ENCODE measurements around the gene OR10T2.
"Not testable (repeated sequence)": the region's sequence is repeated elsewhere in the genome, so short reads cannot be mapped to it uniquely, and the experiment has no call there.

Gene OR10T2, protein sequence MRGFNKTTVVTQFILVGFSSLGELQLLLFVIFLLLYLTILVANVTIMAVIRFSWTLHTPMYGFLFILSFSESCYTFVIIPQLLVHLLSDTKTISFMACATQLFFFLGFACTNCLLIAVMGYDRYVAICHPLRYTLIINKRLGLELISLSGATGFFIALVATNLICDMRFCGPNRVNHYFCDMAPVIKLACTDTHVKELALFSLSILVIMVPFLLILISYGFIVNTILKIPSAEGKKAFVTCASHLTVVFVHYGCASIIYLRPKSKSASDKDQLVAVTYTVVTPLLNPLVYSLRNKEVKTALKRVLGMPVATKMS

DNA sequence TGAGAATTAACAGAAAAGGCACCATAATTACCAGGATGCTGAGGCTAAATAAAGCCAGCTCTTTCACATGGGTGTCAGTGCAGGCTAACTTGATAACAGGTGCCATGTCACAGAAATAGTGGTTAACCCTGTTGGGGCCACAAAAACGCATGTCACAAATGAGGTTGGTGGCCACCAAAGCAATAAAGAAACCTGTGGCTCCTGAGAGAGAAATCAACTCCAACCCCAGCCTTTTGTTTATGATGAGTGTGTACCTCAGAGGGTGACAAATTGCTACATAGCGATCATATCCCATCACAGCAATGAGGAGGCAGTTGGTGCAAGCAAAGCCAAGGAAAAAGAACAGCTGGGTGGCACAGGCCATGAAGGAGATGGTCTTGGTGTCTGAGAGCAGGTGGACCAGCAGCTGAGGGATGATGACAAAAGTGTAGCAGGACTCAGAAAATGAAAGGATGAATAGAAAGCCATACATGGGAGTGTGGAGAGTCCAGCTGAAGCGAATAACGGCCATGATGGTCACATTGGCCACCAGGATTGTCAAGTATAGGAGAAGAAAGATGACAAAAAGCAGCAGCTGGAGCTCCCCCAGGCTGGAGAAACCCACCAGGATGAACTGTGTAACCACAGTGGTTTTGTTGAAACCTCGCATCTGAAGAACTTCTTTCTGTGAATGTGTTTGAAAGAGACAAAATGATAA is at the start of gene OR10T2:
Gene OR10T2 (minus strand): TSS at position 649 of the 697 bp plus-strand sequence. CDS start 0 bp downstream, at position 649.
- DNase-seq (ENCODE audit: low read depth): no peak

DNA sequence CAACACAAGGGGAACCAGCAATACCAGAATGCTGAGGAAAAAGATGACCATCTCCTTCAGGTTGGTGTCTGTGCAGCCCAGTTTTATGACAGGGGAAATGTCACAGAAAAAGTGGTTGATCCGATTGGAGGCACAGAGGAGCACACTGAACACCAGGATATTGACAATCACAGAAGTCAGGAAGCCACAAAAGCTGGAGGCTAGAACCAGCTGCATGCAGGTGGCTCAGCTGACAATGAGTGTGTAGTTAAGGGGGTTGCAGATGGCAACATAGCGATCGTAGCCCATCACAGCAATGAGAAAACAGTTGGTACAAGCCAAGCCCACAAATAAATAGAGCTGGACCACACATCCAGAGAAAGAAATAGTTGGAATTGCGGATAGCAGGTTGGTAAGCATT is 46.1 kb upstream of the OR10T2 start:
- no peak for DNase-seq (ENCODE audit: low read depth)

- no peak for DNase-seq (ENCODE audit: low read depth)
These were observed 35.5 kb upstream of the OR10T2 start for GRCh38 chr1:158434741-158435140.

- DNase-seq (ENCODE audit: low read depth): not testable (repeated sequence)
These were observed 30.9 kb upstream of the OR10T2 start for GRCh38 chr1:158430163-158430562.

- DNase-seq (ENCODE audit: low read depth): no peak
These were observed 26.9 kb upstream of the OR10T2 start, which contains the start of gene OR10K2 for GRCh38 chr1:158426137-158426536. Gene OR10K2 (minus strand): TSS chr1:158426237. CDS start chr1:158420866, 5,371 bp downstream.

DNA sequence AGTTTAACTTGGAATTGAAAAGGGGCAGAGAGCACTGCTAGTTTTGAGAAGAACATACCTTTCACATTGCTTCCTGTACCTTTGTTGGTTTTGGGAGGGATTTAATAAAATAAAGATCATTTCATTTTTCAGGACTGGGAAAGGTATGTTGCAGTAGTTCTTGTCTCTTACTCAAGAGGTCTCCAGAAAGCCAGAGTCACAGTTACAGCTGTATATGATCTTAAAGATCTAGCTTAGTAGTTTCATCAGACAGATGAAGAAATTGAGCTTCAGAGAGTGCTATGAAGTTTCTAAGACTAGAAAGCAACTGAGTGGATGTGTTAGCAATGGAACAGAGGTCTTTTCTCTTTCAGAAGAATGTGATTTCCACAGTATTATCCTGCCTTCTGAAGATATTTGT is 25.8 kb upstream of the OR10T2 start:
- DNase-seq (ENCODE audit: low read depth): no peak

DNA sequence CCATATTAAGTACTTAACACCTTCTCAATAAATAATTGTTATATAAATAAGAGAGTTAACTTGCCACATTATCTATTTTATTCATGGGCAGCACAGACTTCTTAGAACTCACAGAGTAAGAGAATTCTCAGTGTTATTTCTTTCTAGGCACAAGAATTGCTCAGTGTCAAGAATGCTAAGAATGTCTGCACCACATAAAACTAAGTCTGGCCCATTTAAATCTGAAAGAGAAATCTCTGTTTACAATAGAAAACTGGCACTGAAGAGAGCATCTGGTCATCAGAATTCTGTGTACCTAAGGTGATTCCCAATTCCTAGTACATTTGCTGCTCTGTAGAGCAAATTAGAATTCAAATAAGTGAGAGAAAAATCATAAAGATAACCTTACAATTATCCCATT is 22.9 kb upstream of the OR10T2 start:
- DNase-seq (ENCODE audit: low read depth): no peak

DNA sequence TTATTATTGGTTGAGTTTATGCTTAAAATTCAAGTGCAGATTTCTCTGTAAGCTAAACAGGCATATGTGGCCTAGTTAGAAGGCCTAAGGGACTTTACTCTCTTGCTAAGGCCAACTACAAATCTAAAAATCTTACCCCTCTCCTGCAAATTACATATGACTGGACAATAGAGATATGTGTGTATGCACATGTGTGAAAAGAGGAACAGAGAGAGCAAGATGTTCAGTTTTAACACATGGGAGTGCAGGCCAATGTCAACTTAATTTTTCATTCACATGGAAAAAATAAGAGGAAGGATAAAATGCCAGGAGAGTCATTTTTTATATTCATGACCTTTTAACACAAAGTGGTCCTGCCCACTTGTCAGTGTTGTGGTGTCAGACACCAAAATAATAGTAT is 18.3 kb upstream of the OR10T2 start:
- DNase-seq (ENCODE audit: low read depth): no peak

- DNase-seq (ENCODE audit: low read depth): no peak
These were observed 15.5 kb upstream of the OR10T2 start for GRCh38 chr1:158414651-158415345.

GRCh38 chr1:158407092-158407491 is 7.8 kb upstream of the OR10T2 start:
- DNase-seq (ENCODE audit: low read depth): no peak

GRCh38 chr1:158400871-158401270 is 1.6 kb upstream of the OR10T2 start:
- DNase-seq (ENCODE audit: low read depth): no peak

DNA sequence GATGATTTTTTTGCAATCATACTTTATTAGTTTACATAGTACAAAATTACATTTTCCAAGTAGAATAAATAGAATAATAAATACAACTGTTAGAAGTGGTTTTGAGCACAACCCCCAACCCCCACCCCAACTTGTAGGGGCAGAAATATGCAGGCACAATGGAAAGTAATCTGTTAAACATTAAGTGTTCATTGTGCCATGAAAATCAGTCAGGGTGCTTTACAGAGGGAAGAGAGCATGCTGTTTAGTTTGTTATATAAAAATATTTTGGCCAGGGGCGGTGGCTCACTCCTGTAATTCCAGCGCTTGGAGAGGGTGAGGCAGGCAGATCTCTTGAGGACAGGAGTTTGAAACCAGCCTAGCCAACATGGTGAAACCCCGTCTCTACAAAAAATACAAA is 2.6 kb downstream of the OR10T2 start:
- no peak for DNase-seq (ENCODE audit: low read depth)

DNA sequence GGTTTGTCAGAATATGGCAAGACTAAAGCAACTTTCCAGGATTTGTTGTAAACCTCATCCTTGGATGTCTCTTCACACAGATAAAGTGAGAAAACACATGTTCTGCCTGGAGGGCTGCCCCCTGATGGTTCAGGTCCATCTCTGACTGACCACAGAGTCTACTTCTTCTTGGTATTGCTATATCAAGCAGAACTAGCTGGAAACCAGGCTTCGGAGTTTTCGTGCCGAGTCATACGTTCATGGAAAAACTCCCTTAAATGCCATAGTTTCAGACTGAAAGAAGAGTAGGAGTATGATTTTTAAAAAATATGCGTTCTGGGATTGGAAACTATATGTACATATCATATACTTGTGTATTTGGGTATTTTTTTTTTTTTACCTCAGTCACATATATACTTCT is 5.8 kb downstream of the OR10T2 start:
- no peak for DNase-seq (ENCODE audit: low read depth)

DNA sequence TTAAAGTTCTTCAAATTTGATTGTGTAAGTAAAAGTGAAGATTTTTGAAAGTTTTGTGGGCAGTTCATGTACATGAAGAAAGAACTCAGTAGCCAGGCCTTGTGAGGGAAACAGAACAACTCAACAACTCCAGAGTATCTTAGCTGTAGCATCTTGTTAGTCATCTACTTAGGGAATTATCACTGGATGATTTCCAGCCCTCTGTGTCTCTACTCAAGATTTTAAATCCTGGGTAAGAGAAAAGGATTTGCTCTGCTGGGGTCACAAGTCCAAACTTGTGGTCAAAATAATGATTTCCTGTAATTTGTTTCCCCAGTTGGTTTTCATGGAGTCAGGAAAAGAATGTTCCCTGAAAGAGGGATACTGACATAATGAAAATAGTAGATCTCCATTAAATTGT is 8.2 kb downstream of the OR10T2 start:
- DNase-seq (ENCODE audit: low read depth): no peak

- DNase-seq (ENCODE audit: low read depth): no peak
These were observed 8.9 kb downstream of the OR10T2 start for GRCh38 chr1:158390331-158390730.

- no peak for DNase-seq (ENCODE audit: low read depth)
These were observed 24.4 kb downstream of the OR10T2 start for GRCh38 chr1:158374860-158375259.

- not testable (repeated sequence) for DNase-seq (ENCODE audit: low read depth)
These were observed 25.2 kb downstream of the OR10T2 start for GRCh38 chr1:158374101-158374500.

DNA sequence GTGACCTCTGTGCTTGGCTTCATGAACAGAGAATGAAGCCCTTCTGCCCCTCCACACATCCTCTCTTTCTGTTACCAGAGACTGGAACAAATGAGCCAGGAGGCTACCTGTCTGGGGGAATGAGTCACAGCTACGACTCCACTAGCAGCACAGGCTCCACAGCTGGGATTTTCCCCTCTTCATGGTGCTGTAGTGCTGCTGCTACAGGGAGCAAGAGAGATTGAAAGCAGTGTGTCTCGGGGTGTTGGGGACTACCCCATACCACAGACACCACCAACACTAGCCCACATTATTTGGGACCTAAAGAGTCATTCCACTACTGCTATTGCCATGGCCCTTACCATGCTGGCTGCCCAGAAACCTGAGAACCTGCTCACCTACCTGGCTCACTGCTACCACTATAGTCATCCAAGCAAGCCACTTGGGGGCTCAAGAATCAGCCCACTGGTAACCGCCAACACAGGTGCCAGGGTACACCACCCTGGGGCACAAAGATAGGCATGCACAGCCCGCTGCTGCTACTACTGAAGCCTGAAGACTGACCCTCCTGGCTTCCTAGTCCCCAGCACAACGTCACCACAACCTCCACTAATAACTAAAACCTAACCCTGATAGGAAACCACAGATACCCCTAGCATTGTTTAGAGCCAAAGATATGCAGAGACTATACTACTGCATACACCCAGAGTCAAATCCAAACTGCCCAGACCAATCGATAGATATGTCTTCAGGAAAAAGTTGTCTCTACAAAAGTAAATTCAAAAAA is 27.9 kb downstream of the OR10T2 start:
- DNase-seq (ENCODE audit: low read depth): no peak

DNA sequence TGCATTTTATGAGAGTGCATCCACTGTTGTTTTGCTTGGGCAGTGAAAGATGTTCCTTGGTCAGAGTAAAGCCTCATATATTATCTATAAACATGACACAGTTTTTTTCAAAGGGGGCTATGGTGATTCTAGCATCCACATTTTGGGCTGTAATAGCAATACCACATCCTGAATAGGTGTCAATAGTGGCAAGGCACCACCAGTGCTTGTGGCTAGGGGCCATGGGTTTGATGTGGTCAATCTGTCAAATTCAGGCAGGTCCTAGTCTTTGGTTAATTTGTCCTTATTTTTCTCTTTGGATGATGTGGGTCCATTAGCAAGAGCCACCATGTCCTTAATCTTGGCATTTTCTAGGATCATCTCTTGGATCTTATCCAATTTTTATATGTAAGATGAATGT is 32.5 kb downstream of the OR10T2 start:
- no peak for DNase-seq (ENCODE audit: low read depth)

DNA sequence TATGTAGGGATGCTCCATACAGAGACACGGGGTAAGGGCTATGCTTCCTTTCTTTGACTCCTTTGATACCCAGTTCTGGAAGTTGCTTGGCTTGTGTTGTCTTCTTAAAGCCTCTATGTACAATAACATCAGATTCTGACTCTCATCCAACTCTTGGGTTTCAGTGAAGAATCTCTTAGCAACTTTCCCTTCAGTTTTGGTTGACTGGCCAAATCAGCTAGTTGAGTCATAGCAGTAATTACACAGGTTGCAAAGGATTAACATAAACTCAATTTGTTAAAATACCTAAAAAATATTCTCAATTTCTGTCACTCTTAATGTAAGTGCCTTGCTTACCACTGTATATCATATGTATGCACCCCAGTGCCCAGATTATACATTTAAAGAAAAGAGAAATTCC is 36.3 kb downstream of the OR10T2 start:
- no peak for DNase-seq (ENCODE audit: low read depth)

DNA sequence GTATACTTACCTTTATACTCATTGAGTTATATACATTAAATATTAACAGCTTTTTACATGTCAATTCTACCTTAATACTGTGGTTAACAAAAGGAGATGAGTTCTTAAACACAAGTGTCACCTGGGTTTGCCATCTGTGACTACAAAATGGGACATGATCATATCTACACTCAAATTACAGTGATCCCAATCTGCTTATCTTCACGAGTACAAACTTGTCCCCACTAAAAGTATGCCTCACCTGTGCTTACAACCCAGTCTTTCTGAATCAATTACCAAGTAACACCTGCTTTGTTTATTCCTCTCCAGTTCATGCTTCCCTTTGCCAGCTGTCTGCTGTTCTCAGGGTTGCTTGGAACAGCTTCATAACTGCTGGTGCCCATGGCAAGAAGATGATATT is 36.8 kb downstream of the OR10T2 start:
- no peak for DNase-seq (ENCODE audit: low read depth)

DNA sequence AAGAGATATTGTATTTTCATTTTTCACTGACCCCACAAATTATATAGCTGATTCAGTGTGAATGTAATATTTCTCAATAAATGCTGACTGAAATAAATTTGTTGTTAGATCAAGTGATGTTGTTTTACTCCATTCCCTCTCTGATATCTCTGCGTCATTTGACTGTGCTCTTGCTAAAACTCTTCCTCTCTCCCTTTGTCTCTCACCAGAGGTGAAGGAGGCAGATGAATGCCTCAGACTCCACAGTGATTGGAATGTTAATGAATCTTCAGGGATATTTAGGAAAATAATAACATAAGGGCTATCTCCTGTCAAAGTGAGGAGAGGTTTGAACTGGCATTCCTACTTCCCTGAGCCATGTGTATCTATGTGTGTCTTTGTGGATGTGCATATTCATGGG is 41.8 kb downstream of the OR10T2 start:
- no peak for DNase-seq (ENCODE audit: low read depth)

Data from stimulated activated CD8-positive, alpha-beta memory T cell treated with anti-CD3 and anti-CD28 coated beads, Interleukin-12 subunit alpha, Interleukin-12 subunit beta, amount 100 ng/mL, for 4 hours (primary cell).